Measurements from ENCODE around the gene NRSN1.

Gene NRSN1

DNA sequence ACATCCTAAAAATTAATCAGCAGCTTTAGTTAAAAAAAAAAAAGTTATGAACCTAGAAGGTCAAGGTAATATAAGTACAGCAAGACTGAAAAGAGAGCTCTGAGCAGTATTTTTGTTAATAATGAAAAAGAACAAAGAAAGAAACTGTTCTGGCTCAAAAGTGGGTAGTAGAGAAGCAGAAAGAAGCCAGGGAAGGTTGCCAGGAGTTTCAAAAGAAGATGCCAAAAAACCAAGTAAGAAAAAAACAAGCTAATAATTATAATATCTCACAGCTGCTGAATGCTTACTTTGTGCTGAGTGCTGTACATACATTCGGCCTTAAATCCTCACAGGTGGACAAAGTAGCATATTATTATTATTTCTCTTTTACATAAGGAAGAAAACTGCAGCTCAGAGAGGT, 31.9 kb downstream of the NRSN1 start:
- H3K9me3 Mint-ChIP-seq: no peaks in the 10 kb centered on the region
- no peak overlapping the region for H3K4me3 Mint-ChIP-seq
- peaks cover 13% of the 10 kb centered on the region for H3K27me3 Mint-ChIP-seq
- H3K4me1 Mint-ChIP-seq: no peaks in the 10 kb centered on the region
- H3K27ac Mint-ChIP-seq: no peak overlapping the region
- H3K36me3 Mint-ChIP-seq: no peaks in the 10 kb centered on the region

DNA sequence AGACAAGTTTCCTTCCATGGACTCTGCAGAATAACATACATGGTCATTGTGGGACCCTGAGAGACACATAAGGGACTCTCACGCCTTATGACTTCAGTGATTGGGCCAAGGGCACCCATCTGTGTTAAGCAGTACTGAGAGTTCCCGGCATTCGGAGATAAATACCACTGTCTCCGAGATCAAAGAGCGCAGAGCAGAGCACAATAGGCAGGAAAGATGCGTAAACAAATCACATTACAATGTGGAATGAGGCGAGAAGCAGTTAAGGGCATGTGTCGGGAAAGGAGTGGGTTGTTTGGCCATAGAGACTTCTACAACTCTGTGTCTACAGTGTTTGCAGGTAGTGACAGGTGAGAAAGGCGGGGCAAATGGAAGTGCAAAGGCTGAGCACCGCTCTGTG, 57.6 kb downstream of the NRSN1 start:
- Mint-ChIP-seq H3K27ac (no peak overlapping the region), H3K4me3 (no peak overlapping the region), H3K27me3 (peaks cover 5% of the 10 kb centered on the region), H3K36me3 (no peaks in the 10 kb centered on the region), H3K9me3 (no peaks in the 10 kb centered on the region), H3K4me1 (no peaks in the 10 kb centered on the region)

DNA sequence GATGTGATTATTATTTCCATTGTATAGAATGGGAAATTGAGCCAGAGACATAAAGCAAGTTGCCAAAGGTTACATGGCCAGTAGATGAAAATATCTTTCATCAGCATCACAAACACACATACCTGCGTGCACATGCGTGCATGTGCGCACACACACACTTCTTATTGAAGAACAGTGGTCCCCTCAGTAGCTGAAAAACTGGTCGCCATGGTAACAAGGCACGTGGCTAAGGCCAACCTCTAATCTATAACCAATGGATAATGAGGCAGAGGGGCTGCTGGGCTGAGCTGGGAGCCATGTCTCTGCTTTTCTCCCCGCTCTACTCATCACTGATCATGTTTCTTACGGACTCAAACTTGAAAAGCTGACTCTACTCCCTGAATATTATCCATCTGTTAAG, 60.3 kb downstream of the NRSN1 start:
- Mint-ChIP-seq H3K9me3 (no peaks in the 10 kb centered on the region), H3K27me3 (peaks cover 14% of the 10 kb centered on the region), H3K4me1 (no peaks in the 10 kb centered on the region), H3K4me3 (no peak overlapping the region), H3K27ac (no peak overlapping the region), H3K36me3 (no peaks in the 10 kb centered on the region)

DNA sequence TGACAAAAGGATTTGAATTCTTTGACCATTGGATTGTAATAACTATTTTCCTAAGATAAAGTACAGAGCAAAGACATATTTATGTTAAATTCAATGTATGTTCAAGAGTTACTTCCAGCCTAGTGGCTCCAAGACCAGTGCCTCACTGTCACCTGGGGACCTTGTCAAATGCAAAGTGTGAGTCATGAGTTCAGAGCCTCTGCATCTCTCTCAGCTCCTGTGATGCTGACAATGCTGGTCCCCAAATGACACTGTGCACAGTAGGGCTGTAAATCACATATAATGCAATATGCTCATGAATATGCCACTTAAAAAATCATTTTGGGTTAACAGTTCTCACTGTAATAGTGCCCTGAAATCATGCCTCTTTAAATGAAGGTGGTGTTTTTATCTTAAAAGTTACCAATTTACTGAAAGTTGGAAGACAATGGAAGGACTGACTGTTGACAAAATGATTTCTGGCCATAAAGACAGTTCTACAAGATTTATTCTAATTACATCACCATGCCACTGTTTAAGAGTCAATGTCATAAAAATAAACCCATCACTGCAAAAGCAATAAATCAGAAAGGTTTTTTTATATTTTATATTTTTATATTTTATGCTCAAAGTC, 62.1 kb downstream of the NRSN1 start:
- peaks cover 2% of the 10 kb centered on the region for H3K36me3 Mint-ChIP-seq
- no peak overlapping the region for H3K27ac Mint-ChIP-seq
- H3K9me3 Mint-ChIP-seq: peaks cover 5% of the 10 kb centered on the region
- H3K4me1 Mint-ChIP-seq: no peaks in the 10 kb centered on the region
- peaks cover 22% of the 10 kb centered on the region for H3K27me3 Mint-ChIP-seq
- H3K4me3 Mint-ChIP-seq: no peak overlapping the region

GRCh38 chr6:24188578-24189080, 62.6 kb downstream of the NRSN1 start:
- Mint-ChIP-seq H3K4me3 (no peak overlapping the region), H3K27ac (no peak overlapping the region), H3K9me3 (peaks cover 5% of the 10 kb centered on the region), H3K4me1 (no peaks in the 10 kb centered on the region), H3K27me3 (peaks cover 21% of the 10 kb centered on the region), H3K36me3 (peaks cover 2% of the 10 kb centered on the region)

GRCh38 chr6:24191346-24191745, 65.3 kb downstream of the NRSN1 start:
- no peak overlapping the region for H3K27ac Mint-ChIP-seq
- peaks cover 5% of the 10 kb centered on the region for H3K9me3 Mint-ChIP-seq
- no peaks in the 10 kb centered on the region for H3K4me1 Mint-ChIP-seq
- peaks cover 2% of the 10 kb centered on the region for H3K36me3 Mint-ChIP-seq
- H3K4me3 Mint-ChIP-seq: no peak overlapping the region
- peaks cover 23% of the 10 kb centered on the region for H3K27me3 Mint-ChIP-seq

DNA sequence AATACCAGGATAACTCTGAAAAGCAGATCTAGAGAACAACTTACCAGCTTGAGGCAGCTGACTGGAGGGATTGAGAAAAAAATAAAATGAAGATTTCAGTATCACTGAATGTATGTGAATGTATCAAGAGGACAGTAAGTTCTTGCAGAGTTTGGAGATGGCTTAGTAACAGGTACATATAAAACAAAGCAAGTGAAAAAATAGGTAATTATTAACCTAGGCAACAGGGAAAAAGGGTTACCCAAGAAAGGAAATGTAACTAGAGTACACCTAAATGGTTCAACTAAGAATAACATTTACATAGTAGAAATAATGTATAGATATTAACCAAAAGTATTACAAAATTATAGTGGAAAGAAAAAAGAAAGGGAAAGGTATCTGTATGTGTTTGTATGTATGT, 67.3 kb downstream of the NRSN1 start:
- H3K36me3 Mint-ChIP-seq: peaks cover 2% of the 10 kb centered on the region
- peaks cover 5% of the 10 kb centered on the region for H3K9me3 Mint-ChIP-seq
- no peak overlapping the region for H3K4me3 Mint-ChIP-seq
- H3K4me1 Mint-ChIP-seq: no peaks in the 10 kb centered on the region
- peaks cover 26% of the 10 kb centered on the region for H3K27me3 Mint-ChIP-seq
- no peak overlapping the region for H3K27ac Mint-ChIP-seq

- Mint-ChIP-seq H3K36me3 (peaks cover 2% of the 10 kb centered on the region), H3K27ac (no peak overlapping the region), H3K9me3 (peaks cover 5% of the 10 kb centered on the region), H3K4me1 (no peaks in the 10 kb centered on the region), H3K4me3 (no peak overlapping the region), H3K27me3 (peaks cover 20% of the 10 kb centered on the region)
Observed at GRCh38 chr6:24194978-24195700, 69.1 kb downstream of the NRSN1 start.

DNA sequence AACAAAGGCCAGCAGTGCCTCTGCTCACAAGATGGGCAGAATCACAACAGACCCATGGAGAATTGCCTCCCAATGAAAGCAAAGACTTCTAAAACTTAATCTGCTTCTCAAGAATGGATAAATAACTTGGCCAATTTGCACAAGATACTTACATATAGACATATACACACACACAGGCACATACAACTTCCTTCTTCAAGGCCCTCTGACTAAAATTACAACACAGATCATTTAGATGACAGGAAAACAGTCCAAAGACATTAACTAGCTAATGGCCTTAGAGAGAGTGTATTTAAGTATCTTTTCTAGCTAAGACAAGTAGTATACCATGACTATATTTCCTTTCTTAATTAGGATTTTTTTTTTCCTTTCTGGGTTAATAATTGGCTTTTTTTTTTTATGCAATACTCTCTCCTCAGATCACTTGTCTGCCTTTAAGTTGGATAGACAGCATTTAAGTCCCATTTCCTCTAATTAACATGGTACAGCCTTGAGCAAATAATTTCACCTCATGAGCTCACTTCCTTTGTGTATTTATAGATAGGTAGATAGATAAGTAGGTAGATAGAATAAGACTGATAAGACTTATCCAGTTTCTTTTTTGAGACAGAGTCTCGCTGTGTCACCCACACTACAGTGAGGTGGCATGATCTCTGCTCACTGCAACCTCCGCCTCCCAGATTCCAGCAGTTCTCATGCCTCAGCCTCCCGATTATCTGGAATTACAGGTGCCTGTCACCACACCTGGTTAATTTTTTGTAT, 70.0 kb downstream of the NRSN1 start:
- H3K27me3 Mint-ChIP-seq: peaks cover 20% of the 10 kb centered on the region

More for the DNA sequence above, 70.0 kb downstream of the NRSN1 start:
- H3K9me3 Mint-ChIP-seq: peaks cover 5% of the 10 kb centered on the region
- H3K36me3 Mint-ChIP-seq: peaks cover 2% of the 10 kb centered on the region
- H3K4me3 Mint-ChIP-seq: no peak overlapping the region
- no peaks in the 10 kb centered on the region for H3K4me1 Mint-ChIP-seq
- no peak overlapping the region for H3K27ac Mint-ChIP-seq
